ENCODE measurements around the gene CD300LG.

Gene CD300LG

GRCh38 chr17:43905400-43905984 lies 58.5 kb downstream of the CD300LG start:
- no peak for DNase-seq (ENCODE audit: low read depth in 4 of 4, low spot score in 1 of 4)

GRCh38 chr17:43905985-43906852 lies 59.2 kb downstream of the CD300LG start:
- DNase-seq (ENCODE audit: low read depth in 4 of 4, low spot score in 1 of 4): no peak

DNA sequence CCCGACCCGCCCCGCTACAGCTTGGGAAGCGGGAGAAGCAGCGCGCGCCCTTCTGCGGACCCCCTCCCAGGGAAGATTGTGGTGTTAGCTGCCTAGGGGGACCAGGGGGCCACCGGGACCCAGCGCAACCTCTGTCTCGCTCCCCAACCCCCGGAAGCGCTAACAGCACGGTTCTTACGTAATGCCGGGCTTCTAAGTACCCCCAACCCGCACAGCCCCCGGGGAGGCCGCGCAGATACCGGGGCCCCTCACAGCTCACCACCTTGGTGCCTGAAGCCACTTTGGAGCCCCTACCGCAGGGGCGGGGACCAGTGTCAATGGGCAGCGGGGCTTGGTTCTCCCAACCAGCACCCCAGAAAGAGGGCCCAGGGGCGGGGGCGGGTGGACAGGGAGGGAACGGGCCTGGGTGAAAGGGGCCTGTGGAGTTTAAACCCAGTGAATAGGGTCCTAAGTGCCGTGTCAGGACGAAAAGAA lies 60.0 kb downstream of the CD300LG start:
- no peak for DNase-seq (ENCODE audit: low read depth in 4 of 4, low spot score in 1 of 4)

DNA sequence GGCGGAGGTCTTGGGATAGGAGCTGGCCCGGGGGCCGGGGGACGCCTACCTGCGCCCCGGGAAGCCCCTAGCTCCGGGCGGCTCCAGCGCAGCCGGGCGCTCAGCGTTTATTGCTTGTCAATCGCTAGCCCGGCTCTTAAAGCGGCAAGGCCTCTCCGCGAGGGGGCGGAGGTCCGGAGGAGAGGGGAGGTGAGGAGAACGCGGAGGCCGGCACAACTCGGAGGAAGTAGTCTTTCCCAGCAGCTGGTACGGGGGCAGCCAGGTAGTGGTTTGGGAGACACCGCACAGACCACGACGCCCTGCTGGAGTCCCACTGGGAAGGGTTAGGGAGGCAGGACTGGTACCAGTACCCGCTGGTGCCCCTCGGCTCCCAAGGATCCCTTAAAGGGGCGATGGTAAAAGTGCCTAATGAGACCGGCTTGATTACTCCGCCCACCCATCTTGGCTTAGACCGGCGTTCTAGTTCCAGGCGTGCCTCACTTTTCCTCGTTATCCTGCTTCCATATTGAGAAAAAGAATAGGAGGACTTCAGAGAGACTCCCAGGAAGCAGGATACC lies 60.5 kb downstream of the CD300LG start, which contains the start of gene MPP2:
Gene MPP2 (minus strand): TSS at position 112 of the 557 bp plus-strand sequence. CDS start 3,076 bp downstream, outside the sequence.
- peak in 2 of 4 experiments; percentile 33 to 39 for DNase-seq (ENCODE audit: low read depth in 4 of 4, low spot score in 1 of 4)

- DNase-seq (ENCODE audit: low read depth in 4 of 4, low spot score in 1 of 4): peak in 2 of 4 experiments; percentile 43 to 45
These were observed 61.2 kb downstream of the CD300LG start for GRCh38 chr17:43907998-43908721.

- no peak for DNase-seq (ENCODE audit: low read depth in 4 of 4, low spot score in 1 of 4)
These were observed 62.7 kb downstream of the CD300LG start for GRCh38 chr17:43909537-43910231.

DNA sequence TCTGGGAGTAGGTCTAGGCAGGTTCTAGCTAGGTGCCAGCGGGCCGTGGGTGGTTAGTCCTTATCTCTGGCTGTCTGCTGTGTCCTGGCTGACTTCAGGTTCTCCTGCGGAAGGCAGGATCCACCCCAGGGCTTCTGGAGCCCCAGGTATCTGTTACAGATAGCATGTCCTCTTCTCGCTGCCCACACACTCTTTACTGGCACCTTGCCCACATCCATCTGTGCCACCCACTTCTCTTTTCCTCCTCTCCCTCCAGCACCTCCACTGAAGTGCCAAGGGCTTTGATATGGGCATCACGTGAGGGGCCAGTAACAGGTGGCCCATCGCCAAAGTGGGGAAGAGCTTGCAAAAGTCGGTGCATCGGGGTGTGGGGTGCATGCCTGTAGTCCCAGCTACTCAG lies 64.9 kb downstream of the CD300LG start:
- no peak for DNase-seq (ENCODE audit: low read depth in 4 of 4, low spot score in 1 of 4)

DNA sequence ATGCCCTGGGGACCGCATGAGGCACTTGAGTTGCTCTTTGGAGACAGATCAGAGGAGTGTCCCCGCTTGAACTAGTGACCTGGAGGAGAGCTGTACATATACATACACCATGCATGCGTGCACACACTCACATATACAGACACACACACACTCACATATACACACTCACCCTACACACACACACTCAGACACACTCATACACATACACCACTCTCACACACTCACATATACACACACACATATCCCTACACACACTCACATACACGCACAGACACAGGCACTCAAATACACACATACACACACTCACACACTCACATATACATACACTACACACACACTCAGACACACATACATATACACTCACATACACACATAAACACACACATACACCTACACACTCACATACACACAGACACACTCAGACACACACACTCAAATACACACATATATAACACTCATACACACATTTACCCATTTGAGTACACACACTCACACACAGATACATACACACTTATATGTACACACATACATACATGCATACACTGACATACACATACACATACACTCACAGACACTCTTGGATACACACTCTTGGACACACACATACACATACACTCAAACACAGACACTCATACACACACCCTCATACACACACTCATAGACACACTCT lies 65.8 kb downstream of the CD300LG start:
- no peak for DNase-seq (ENCODE audit: low read depth in 4 of 4, low spot score in 1 of 4)
